T-cell (primary cell): ENCODE data around the gene NEURL2. TPM values are rescaled to one million over a fixed set of nuclear protein-coding genes. Genes with fewer than 3 reads are reported as not detected.

Experiments
- ATAC-seq, 4 experiments: fragments of 200-7000 bp in 3 of 4; fragments of 150-1000 bp in 1 of 4; cut with Tn5 transposase; replicated peaks in 1 of 4; 1 replicate in 3 of 4; 2 replicates in 1 of 4; pipeline ENCODE4 v1.10.0; 2021; ENCODE audit warnings: moderate library complexity in 3 of 4, mild to moderate bottlenecking in 2 of 4, moderate number of reproducible peaks in 1 of 4
- CTCF ChIA-PET, 2 donors: fragments of 300-600 bp; sonication (Branson Sonifier 250); formaldehyde crosslinking; loops; one replicate each; lab custom pipeline; 2022; ENCODE audit warnings: antibody characterized with exemption in 2 of 2; lab: Charles Lee
- POLR2A ChIA-PET, 2 donors: fragments of 300-600 bp; sonication (Branson Sonifier 250); formaldehyde crosslinking; loops; one replicate each; lab custom pipeline; 2022; ENCODE audit warnings: antibody characterized with exemption in 2 of 2; lab: Charles Lee
- DNase-seq, 35 experiments: peaks; one replicate each; pipeline versions ENCODE4 v3.0.0 to v3.0.0-alpha.2; 2013 to 2023
- H3K27ac ChIP-seq: one replicate; pipeline ENCODE4 v1.5.1; 2013; ENCODE audit warnings: low read length
- H3K27me3 ChIP-seq, 2 experiments: replicated peaks in 1 of 2; 1 replicate in 1 of 2; 2 replicates in 1 of 2; pipeline versions ENCODE4 v1.6.1 to v1.7.0; 2013; ENCODE audit warnings: low read length in 1 of 2, mixed read lengths in 1 of 2; ENCODE audit not compliant: control insufficient read depth in 2 of 2, insufficient read depth in 2 of 2; ENCODE audit errors: extremely low read depth in 1 of 2
- H3K36me3 ChIP-seq, 2 donors: 1 replicate in 1 of 2; 2 replicates in 1 of 2; pipeline versions ENCODE4 v1.6.1 to v1.7.0; 2013; ENCODE audit warnings: low read length in 1 of 2; ENCODE audit not compliant: control insufficient read depth in 2 of 2, insufficient read depth in 1 of 2; ENCODE audit errors: extremely low read depth in 1 of 2
- H3K4me1 ChIP-seq, 2 experiments: 1 replicate in 1 of 2; 2 replicates in 1 of 2; pipeline versions ENCODE4 v1.6.1 to v1.7.0; 2013; ENCODE audit warnings: low read length in 2 of 2, mixed read lengths in 1 of 2; ENCODE audit not compliant: insufficient read depth in 2 of 2, control insufficient read depth in 1 of 2; ENCODE audit errors: extremely low read depth in 1 of 2
- H3K4me3 ChIP-seq, 2 donors: 1 replicate in 1 of 2; 2 replicates in 1 of 2; pipeline versions ENCODE4 v1.5.1 to v1.7.0; 2013; ENCODE audit warnings: mild to moderate bottlenecking in 2 of 2, low read length in 1 of 2, moderate library complexity in 1 of 2; ENCODE audit not compliant: control insufficient read depth in 1 of 2; ENCODE audit errors: extremely low read depth in 1 of 2
- H3K9me3 ChIP-seq: 2 replicates; pipeline ENCODE4 v1.7.0; 2013
- H3K27ac Mint-ChIP-seq, 2 donors: one replicate each; pipeline ENCODE4 v1.8.0; 2020 to 2021; ENCODE audit warnings: mild to moderate bottlenecking in 2 of 2, mixed read lengths in 2 of 2
- H3K27me3 Mint-ChIP-seq, 2 donors: one replicate each; pipeline ENCODE4 v1.8.0; 2021 to 2022; ENCODE audit warnings: mixed read lengths in 2 of 2
- H3K36me3 Mint-ChIP-seq: one replicate; pipeline ENCODE4 v1.8.0; 2021; ENCODE audit warnings: mixed read lengths
- H3K4me1 Mint-ChIP-seq, 3 donors: one replicate each; pipeline ENCODE4 v1.8.0; 2020 to 2022; ENCODE audit warnings: mixed read lengths in 3 of 3, mild to moderate bottlenecking in 1 of 3
- H3K4me3 Mint-ChIP-seq, 3 donors: one replicate each; pipeline ENCODE4 v1.8.0; 2020 to 2022; ENCODE audit warnings: mild to moderate bottlenecking in 3 of 3, mixed read lengths in 3 of 3, moderate library complexity in 3 of 3
- H3K9me3 Mint-ChIP-seq, 3 donors: one replicate each; pipeline ENCODE4 v1.8.0; 2020 to 2022; ENCODE audit warnings: mixed read lengths in 3 of 3
- WGBS: methylation state at CpG from one replicate; pipeline ENCODE4 v1.1.5; 2013; ENCODE audit warnings: missing lambda C conversion rate; ENCODE audit not compliant: insufficient coverage; 5-methylcytosine and 5-hydroxymethylcytosine counted together
- total RNA-seq, 35 experiments: library from RNA in 6 of 35; stranded (reverse) in 6 of 35; fragments of 120-200 nt in 1 of 35; gene quantifications; one replicate each; pipeline versions ENCODE4 v1.2.1 to v1.2.4 and lab custom pipeline; 2013 to 2026

NEURL2 gene
- total RNA-seq, 5 donors from 2014 or later (not counting 1 experiment from before 2014, with no cell fraction given) = 3.1 to 6.9 (median 6.1) TPM

DNA sequence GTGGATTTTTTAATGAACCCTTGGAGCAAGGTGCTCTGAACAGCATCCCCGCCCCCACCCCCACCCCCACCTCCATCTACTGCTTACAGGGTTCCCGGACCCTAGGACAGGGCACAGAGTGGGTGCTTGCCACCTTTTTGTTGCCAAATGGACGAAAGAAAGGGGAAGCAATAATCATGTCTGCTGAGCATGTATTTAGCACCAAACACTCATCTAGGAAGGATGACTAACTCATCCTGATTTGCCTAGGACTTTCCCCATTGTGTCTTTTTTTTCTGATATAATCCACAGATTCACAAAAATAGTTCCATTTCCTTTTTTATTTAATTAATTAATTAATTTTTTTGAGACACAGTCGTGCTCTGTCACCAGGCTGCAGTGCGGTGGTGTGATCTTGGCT is 22.1 kb upstream of the NEURL2 start:
- H3K36me3 Mint-ChIP-seq = no peaks in the 10 kb centered on the region
- ATAC-seq (no peak), DNase-seq (no peak)
- peaks cover 9 to 21% (median 18%) of the 10 kb centered on the region in 3 donors for H3K4me1 Mint-ChIP-seq
- H3K27ac Mint-ChIP-seq = no peak overlapping the region
- H3K27me3 Mint-ChIP-seq = peaks cover 18 to 26% of the 10 kb centered on the region in 2 donors
- Histone ChIP-seq H3K27me3 (peaks cover 0 to 57% of the 10 kb centered on the region in 2 experiments), H3K4me1 (peaks cover 4 to 21% of the 10 kb centered on the region in 2 experiments), H3K27ac (no peak overlapping the region), H3K4me3 (no peak overlapping the region), H3K36me3 (no peaks in the 10 kb centered on the region), H3K9me3 (no peaks in the 10 kb centered on the region)
- ChIA-PET POLR2A (no interaction called here), CTCF (no interaction called here)
- no peaks in the 10 kb centered on the region for H3K9me3 Mint-ChIP-seq
- WGBS = no CpG with 5 or more reads among the region's 5 CpGs
- H3K4me3 Mint-ChIP-seq = no peak overlapping the region

DNA sequence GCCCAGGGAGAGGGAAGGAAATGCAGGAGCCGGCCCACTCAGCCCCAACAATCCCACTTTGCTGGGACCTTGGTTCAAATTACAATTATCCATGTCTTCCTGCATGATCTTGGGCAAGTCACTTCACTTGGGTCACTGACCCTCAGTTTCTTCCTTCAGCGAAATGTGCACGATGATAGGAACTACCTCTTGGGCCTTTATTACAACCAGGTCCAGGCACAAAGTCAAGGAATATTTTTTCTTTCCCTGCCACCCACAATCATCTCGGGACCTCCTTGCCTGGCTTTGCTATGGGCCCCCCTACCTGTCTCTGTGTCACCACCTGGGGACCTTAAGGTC is 21.3 kb upstream of the NEURL2 start:
- peaks cover 9 to 21% (median 18%) of the 10 kb centered on the region in 3 donors for H3K4me1 Mint-ChIP-seq
- peaks cover 18 to 22% of the 10 kb centered on the region in 2 donors for H3K27me3 Mint-ChIP-seq
- ChIA-PET POLR2A (no interaction called here), CTCF (no interaction called here)
- Histone ChIP-seq H3K9me3 (no peaks in the 10 kb centered on the region), H3K4me1 (peaks cover 4 to 21% of the 10 kb centered on the region in 2 experiments), H3K36me3 (no peaks in the 10 kb centered on the region), H3K27ac (no peak overlapping the region), H3K27me3 (peaks cover 0 to 54% of the 10 kb centered on the region in 2 experiments), H3K4me3 (no peak overlapping the region)
- 65% methylated on average over 4 of the region's 4 CpGs for WGBS
- H3K4me3 Mint-ChIP-seq = peak overlapping the region; percentile 36 to 79 (median 47)
- no peak for ATAC-seq
- H3K27ac Mint-ChIP-seq = no peak overlapping the region
- H3K9me3 Mint-ChIP-seq = no peaks in the 10 kb centered on the region
- no peak for DNase-seq
- H3K36me3 Mint-ChIP-seq = no peaks in the 10 kb centered on the region

DNA sequence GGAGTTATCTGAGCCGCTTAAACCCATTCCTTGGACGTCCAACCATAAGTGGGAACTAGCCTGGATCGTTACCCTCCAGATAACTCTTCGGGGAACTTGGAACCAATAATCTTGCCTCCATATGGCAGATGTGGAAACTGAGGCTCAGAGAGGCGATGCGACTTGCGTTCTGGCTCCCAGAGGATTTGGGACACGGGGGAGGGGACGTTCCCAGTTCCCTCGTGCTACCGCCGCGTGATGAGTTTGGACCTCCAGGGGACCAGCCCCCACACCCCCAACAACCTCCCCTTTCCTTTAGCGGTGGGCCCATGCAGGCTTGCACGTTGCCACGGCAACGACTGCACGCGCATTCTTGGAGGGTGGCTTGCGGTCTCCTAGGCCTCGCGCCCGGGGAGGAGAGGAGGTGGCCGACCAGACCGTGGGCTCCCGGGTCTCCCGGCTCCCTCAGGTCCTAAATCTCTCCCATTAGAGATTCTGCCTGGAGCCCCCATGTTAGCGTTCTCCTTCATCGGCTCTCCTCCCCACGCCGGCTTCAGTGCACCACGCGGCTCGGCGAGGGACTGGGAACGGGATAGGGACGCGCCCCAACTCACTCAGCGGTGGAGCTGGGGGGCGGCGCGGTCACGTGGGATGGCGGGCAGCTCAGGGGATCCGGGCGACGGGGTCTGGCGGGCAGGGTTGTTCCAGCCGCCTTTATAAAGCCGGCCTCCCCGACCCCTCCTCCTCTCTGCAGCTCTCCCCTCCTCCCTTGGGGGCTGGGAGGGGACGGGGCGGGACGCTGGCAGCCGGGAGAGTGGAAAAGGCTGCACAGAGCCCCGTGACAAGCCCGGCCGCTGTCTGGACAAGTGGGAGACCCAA is 20.7 kb upstream of the NEURL2 start, which contains the start of gene PLTP:
PLTP (minus strand) TSS at position 670 of the 858 bp plus-strand sequence. CDS start 703 bp downstream, outside the sequence.
- WGBS = 3% methylated on average over 23 of the region's 58 CpGs
- no peaks in the 10 kb centered on the region for H3K36me3 ChIP-seq
- H3K4me3 Mint-ChIP-seq = peak within 1 kb of the TSS; percentile 56 to 79 (median 77)
- no peak within 1 kb of the TSS for H3K27ac Mint-ChIP-seq
- H3K36me3 Mint-ChIP-seq = no peaks in the 10 kb centered on the region
- POLR2A ChIA-PET = no interaction called here
- peaks cover 9 to 21% (median 18%) of the 10 kb centered on the region in 3 donors for H3K4me1 Mint-ChIP-seq
- H3K27me3 Mint-ChIP-seq = peaks cover 18 to 22% of the 10 kb centered on the region in 2 donors
- H3K27ac ChIP-seq = no peak within 1 kb of the TSS
- peaks cover 0 to 51% of the 10 kb centered on the region in 2 experiments for H3K27me3 ChIP-seq
- no peaks in the 10 kb centered on the region for H3K9me3 ChIP-seq
- CTCF ChIA-PET = interaction anchor here in 1 of 2 donors (1.5 kb wide), 1 partner anchor 30 kb away, joined by 3 read pairs; the partner anchor contains the start of gene ZSWIM1
- H3K4me3 ChIP-seq = peak within 1 kb of the TSS; percentile 46 to 52
- DNase-seq (peak in 25 of 35 experiments; percentile 17 to 56 (median 32)), ATAC-seq (peak; percentile 29 to 44 (median 38))
- H3K4me1 ChIP-seq = peaks cover 4 to 21% of the 10 kb centered on the region in 2 experiments
- no peaks in the 10 kb centered on the region for H3K9me3 Mint-ChIP-seq

DNA sequence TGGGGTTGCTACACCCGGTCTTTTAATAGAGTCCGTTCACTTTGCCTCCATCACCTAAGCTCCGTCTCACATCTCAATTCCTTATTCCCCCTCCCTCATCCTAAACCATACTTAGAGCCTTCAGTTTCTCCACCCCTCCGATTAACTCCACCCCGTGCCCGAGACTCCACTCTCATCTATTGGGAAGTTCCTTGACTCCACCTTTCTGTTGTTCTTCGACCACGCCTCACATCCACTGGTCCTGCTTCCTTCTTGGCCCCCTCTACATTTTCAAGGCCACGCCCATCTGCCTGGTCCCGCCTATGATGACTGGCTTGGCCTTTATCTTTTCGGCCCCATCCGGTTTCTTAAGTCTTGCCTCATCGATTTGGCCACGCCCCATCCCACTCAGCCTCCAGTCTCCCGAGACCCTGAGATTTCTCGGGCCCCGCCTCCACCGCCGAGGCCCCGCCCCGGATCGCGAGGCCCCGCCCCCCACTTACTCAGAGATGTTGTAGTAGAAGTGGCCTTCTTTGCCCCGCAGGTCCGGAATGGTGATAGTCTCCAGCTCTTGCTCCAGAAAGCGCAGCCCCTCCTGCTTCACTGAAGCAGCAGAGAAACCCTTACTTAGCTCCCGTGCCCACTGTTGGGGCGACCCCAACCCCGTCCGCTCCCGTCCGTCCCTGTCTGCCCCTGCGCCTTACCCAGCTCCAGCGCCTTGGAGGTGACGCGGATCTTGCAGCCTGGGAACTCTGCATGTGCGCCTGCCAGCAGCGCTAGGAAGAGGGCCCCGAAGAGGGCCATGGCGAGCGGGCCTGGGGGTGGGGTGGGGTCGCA is 19.9 kb upstream of the NEURL2 start:
- Histone ChIP-seq H3K4me1 (peaks cover 4 to 21% of the 10 kb centered on the region in 2 experiments), H3K4me3 (peak overlapping the region; percentile 46 to 52), H3K27me3 (peaks cover 0 to 45% of the 10 kb centered on the region in 2 experiments), H3K27ac (no peak overlapping the region), H3K9me3 (no peaks in the 10 kb centered on the region), H3K36me3 (no peaks in the 10 kb centered on the region)
- Mint-ChIP-seq H3K27ac (peak overlapping the region in 1 of 2 donors; percentile 44), H3K4me1 (peaks cover 9 to 21% (median 18%) of the 10 kb centered on the region in 3 donors), H3K36me3 (no peaks in the 10 kb centered on the region), H3K4me3 (peak overlapping the region; percentile 56 to 79 (median 77)), H3K27me3 (peaks cover 10 to 14% of the 10 kb centered on the region in 2 donors), H3K9me3 (no peaks in the 10 kb centered on the region)
- CTCF ChIA-PET = interaction anchor here in 1 of 2 donors (1.2 to 1.5 kb wide), 2 partner anchors 30 to 60 kb away, joined by 3 read pairs; partner anchors contain the start of gene ZSWIM1
- DNase-seq (peak; percentile 68 to 90 (median 79)), ATAC-seq (peak; percentile 83 to 88 (median 86))
- 12% methylated on average over 30 of the region's 43 CpGs for whole genome bisulfite sequencing
- POLR2A ChIA-PET = no interaction called here

DNA sequence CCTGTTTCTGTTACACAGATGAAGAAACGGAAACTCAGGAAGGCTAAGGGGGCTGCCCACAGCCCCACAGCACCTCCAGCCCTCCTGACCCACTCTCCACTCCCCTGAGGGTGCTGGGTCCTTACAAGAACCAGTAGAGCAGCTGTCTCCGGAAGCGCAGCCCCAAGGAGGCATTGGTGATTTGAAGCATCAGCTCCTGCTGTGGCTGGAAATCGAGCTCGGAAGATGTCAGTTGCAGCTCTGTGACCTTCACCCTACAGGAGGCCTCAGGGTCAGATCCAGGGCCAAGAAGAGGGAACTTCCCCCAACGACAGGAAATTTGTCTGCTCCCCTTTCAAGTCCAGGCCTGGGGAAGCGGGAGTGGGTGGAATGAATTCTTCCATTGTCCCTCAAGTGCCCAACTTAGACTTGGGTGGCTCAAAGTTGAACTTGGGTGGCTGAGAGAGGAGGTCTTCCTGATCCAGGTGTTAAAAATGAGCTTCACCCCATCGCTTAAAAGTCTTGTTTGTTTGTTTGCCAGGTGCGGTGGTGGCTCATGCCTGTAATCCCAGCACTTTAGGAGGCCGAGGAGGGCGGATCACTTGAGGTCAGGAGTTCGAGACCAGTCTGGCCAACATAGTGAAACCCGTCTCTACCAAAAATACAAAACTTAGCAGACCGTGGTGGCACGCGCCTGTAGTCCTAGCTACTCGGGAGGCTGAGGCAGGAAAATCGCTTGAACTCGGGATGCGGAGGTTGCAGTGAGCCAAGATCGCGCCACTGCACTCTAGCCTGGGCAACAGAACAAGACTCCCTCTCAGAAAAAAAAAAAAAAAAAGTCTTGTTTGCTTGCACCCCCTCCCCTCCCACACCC is 19.0 kb upstream of the NEURL2 start:
- H3K27me3 Mint-ChIP-seq = peaks cover 10 to 13% of the 10 kb centered on the region in 2 donors
- peaks cover 9 to 21% (median 18%) of the 10 kb centered on the region in 3 donors for H3K4me1 Mint-ChIP-seq
- ATAC-seq = no peak
- H3K9me3 ChIP-seq = no peaks in the 10 kb centered on the region
- DNase-seq = no peak
- POLR2A ChIA-PET = interaction anchor here in 1 of 2 donors (0.5 kb wide), 1 partner anchor 44 kb away, joined by 9 read pairs; no protein-coding TSS in a partner anchor
- no peaks in the 10 kb centered on the region for H3K36me3 ChIP-seq
- H3K36me3 Mint-ChIP-seq = no peaks in the 10 kb centered on the region
- H3K4me3 ChIP-seq = peak overlapping the region in 1 of 2 donors; percentile 52
- CTCF ChIA-PET = interaction anchor here in 1 of 2 donors (1.2 kb wide), 1 partner anchor 61 kb away, joined by 3 read pairs; no protein-coding TSS in a partner anchor
- H3K4me1 ChIP-seq = peaks cover 4 to 21% of the 10 kb centered on the region in 2 experiments
- WGBS = 95% methylated on average over 15 of the region's 22 CpGs
- H3K27ac Mint-ChIP-seq = peak overlapping the region in 1 of 2 donors; percentile 44
- peaks cover 0 to 37% of the 10 kb centered on the region in 2 experiments for H3K27me3 ChIP-seq
- peak overlapping the region; percentile 56 to 79 (median 77) for H3K4me3 Mint-ChIP-seq
- no peaks in the 10 kb centered on the region for H3K9me3 Mint-ChIP-seq
- no peak overlapping the region for H3K27ac ChIP-seq
